K562 (cell line): ENCODE results near the gene CORO2A. TPM values are rescaled to one million over a fixed set of nuclear protein-coding genes. Genes with fewer than 3 reads are reported as not detected.

Source experiments
- ATAC-seq: fragments of 200-7000 bp; cut with Tn5 transposase; 3 replicates; pipeline ENCODE4 v1.9.1; 2020; ENCODE audit warnings: moderate library complexity
- BruUV-seq: library from RNA; stranded (reverse); fragments of 400-500 nt; replicated peaks from 2 replicates; lab custom pipeline; 2021; lab: Mats Ljungman, UMichigan
- CTCF ChIA-PET: fragments of 300-600 bp; formaldehyde crosslinking; extraction: SDS; loops from one replicate; lab custom pipeline; 2021; ENCODE audit warnings: low intra/inter-chr PET ratio; lab: Yijun Ruan, JAX
- POLR2A ChIA-PET: fragments of 300-600, 350-650 bp; sonication (Branson Sonifier 250); formaldehyde crosslinking; extraction: SDS; loops from one replicate; lab custom pipeline; 2021; ENCODE audit warnings: antibody characterized with exemption, inconsistent platforms; lab: Yijun Ruan, JAX
- DNase-seq, 4 experiments: peaks; one replicate each; pipeline versions ENCODE4 v3.0.0 to v3.0.0-alpha.2; 2011 to 2018; ENCODE audit warnings: low spot score in 3 of 4, mixed read lengths in 3 of 4; ENCODE audit errors: extremely low read depth in 1 of 4
- FAIRE-seq: peaks from 2 replicates; lab custom pipeline; 2011; peaks lifted over from hg19 to GRCh38; lab: Jason Lieb, UNC
- H2AFZ ChIP-seq: 2 replicates; pipeline ENCODE4 v1.6.0; 2011; ENCODE audit warnings: low read depth, low read length, control low read depth, inconsistent platforms
- H3K27ac ChIP-seq: fragments of 200-600 bp; 3 replicates; pipeline ENCODE4 v1.8.0; 2011; ENCODE audit warnings: low read depth, mild to moderate bottlenecking, control low read depth, inconsistent platforms, low read length, moderate library complexity, mixed read lengths; ENCODE audit errors: extremely low read depth
- H3K27me3 ChIP-seq, 2 experiments: fragments of 300-600 bp in 1 of 2; 2 replicates in 1 of 2; 3 replicates in 1 of 2; pipeline versions ENCODE4 v1.6.0 to v1.8.0; 2011; ENCODE audit warnings: inconsistent platforms in 2 of 2, low read length in 2 of 2, mild to moderate bottlenecking in 1 of 2, mixed read lengths in 1 of 2, moderate library complexity in 1 of 2; ENCODE audit not compliant: control insufficient read depth in 2 of 2, insufficient read depth in 2 of 2
- H3K36me3 ChIP-seq: fragments of 300-600 bp; 3 replicates; pipeline ENCODE4 v1.8.0; 2011; ENCODE audit warnings: mild to moderate bottlenecking, low read length, inconsistent platforms; ENCODE audit not compliant: control insufficient read depth, insufficient read depth
- H3K4me1 ChIP-seq, 2 experiments: fragments of 200-600 bp in 1 of 2; replicated peaks in 1 of 2; 2 replicates in 1 of 2; 3 replicates in 1 of 2; pipeline versions ENCODE4 v1.5.1 to v1.8.0; 2011; ENCODE audit warnings: inconsistent platforms in 2 of 2, low read length in 2 of 2, mild to moderate bottlenecking in 1 of 2, mixed read lengths in 1 of 2, moderate library complexity in 1 of 2; ENCODE audit not compliant: control insufficient read depth in 2 of 2, insufficient read depth in 2 of 2
- H3K4me2 ChIP-seq: 2 replicates; pipeline ENCODE4 v1.6.1; 2011; ENCODE audit warnings: low read length, control low read depth, inconsistent platforms, mixed read lengths; ENCODE audit not compliant: insufficient read depth
- H3K4me3 ChIP-seq: fragments of 200-600 bp; sonication (generic), shearing (Covaris generic); 2 replicates; pipeline ENCODE4 v1.5.1; 2016; ENCODE audit warnings: control low read depth, inconsistent platforms
- H3K79me2 ChIP-seq: fragments of 200-600 bp; 3 replicates; pipeline ENCODE4 v1.8.0; 2011; ENCODE audit warnings: low read length, inconsistent platforms; ENCODE audit not compliant: control insufficient read depth, insufficient read depth
- H3K9ac ChIP-seq, 2 experiments: 2 replicates each; pipeline versions ENCODE4 v1.6.0 to v1.6.1; 2011; ENCODE audit warnings: low read depth in 2 of 2, low read length in 2 of 2, control low read depth in 1 of 2, inconsistent platforms in 1 of 2, mild to moderate bottlenecking in 1 of 2, mixed read lengths in 1 of 2; ENCODE audit not compliant: insufficient read depth in 1 of 2
- H3K9me1 ChIP-seq: one replicate; pipeline ENCODE4 v1.6.0; 2011; ENCODE audit warnings: inconsistent platforms, mild to moderate bottlenecking, low read length, moderate library complexity; ENCODE audit not compliant: control insufficient read depth, insufficient read depth
- H3K9me3 ChIP-seq: replicated peaks from 2 replicates; pipeline ENCODE4 v1.5.1; 2011; ENCODE audit warnings: low read depth, low read length, inconsistent platforms; ENCODE audit not compliant: control insufficient read depth, insufficient read depth
- H4K20me1 ChIP-seq: replicated peaks from 2 replicates; pipeline ENCODE4 v1.6.1; 2011; ENCODE audit warnings: low read length, inconsistent platforms, mixed read lengths; ENCODE audit not compliant: control insufficient read depth, insufficient read depth
- ARID2 ChIP-seq: fragments of 450-650 bp; IDR thresholded peaks from 2 replicates; pipeline ENCODE4 v1.6.1; 2017; ENCODE audit warnings: antibody characterized with exemption, mild to moderate bottlenecking
- GABPA ChIP-seq: fragments of 200-800 bp; sonication (Bioruptor generic); conservative IDR thresholded peaks from 2 replicates; pipeline ENCODE4 v1.6.1; 2016; ENCODE audit warnings: low read depth, missing genetic modification characterization, missing compliant biosample characterization
- YY1 ChIP-seq, 3 experiments: IDR thresholded peaks; 2 replicates each; pipeline ENCODE4 v1.6.1; 2011; ENCODE audit warnings: low read length in 2 of 3, mild to moderate bottlenecking in 2 of 3, moderate library complexity in 2 of 3, borderline replicate concordance in 1 of 3, control low read depth in 1 of 3, low read depth in 1 of 3; ENCODE audit not compliant: insufficient read depth in 3 of 3, insufficient replicate concordance in 2 of 3, control insufficient read depth in 1 of 3, insufficient read length in 1 of 3; ENCODE audit errors: extremely low read depth in 1 of 3
- ZNF436 ChIP-seq: fragments of 250-450, 450-650 bp; sonication (Bioruptor Pico); formaldehyde crosslinking; IDR thresholded peaks from 2 replicates; pipeline ENCODE4 v1.7.0; 2020; ENCODE audit warnings: mild to moderate bottlenecking
- ZNF699 ChIP-seq: fragments of 250-450 bp; sonication (Bioruptor Pico); IDR thresholded peaks from 2 replicates; pipeline ENCODE4 v1.8.0; 2021; ENCODE audit warnings: mild to moderate bottlenecking, moderate library complexity; ENCODE audit not compliant: insufficient replicate concordance
- WGBS: fragments of 100-300 bp; shearing (Covaris generic); methylation state at CpG from one replicate; pipeline ENCODE4 v1.1.6; 2016; ENCODE audit warnings: low coverage, mixed read lengths; ENCODE audit not compliant: insufficient coverage; ENCODE audit errors: missing lambda C conversion rate; 5-methylcytosine and 5-hydroxymethylcytosine counted together
- in situ Hi-C: fragments of 300-500 bp; cut with MboI; formaldehyde crosslinking; loops from 4 replicates; pipeline ENCODE4 v1.15.0; 2018; ENCODE audit warnings: inconsistent platforms, mixed read lengths
- intact Hi-C: fragments of 100-400 bp; cut with micrococcal nuclease; formaldehyde crosslinking; loops from 2 replicates; pipeline ENCODE4 v1.14.2; 2022
- polyA plus RNA-seq, 8 experiments: library from polyadenylated mRNA; depleted of rRNA in 4 of 8; stranded (reverse) in 5 of 8; unstranded in 3 of 8; fragments of >200 nt; fragmentation: Nextera tagmentation in 2 of 8; fragmentation: Illumina TruSeq in 1 of 8; extraction: Ambion mirVana in 2 of 8; extraction: Trizol in 1 of 8; gene quantifications; 2 replicates each; pipeline versions ENCODE4 v1.2.1 to v1.2.3, GENCODE V29; 2011 to 2014; ENCODE audit warnings: inconsistent platforms in 1 of 8, missing spikeins in 1 of 8
- total RNA-seq, 7 experiments: library from RNA; depleted of rRNA in 6 of 7; stranded (reverse); fragments of >200 nt in 6 of 7; fragmentation: Illumina TruSeq in 2 of 7; extraction: Trizol in 2 of 7; gene quantifications; 2 replicates each; pipeline versions ENCODE4 v1.2.1 to v1.2.3, GENCODE V29; 2011 to 2021; ENCODE audit warnings: low replicate concordance in 1 of 7
- TF ChIP-seq, protein P1 (sequence below): sonication (generic); formaldehyde crosslinking; IDR thresholded peaks from 2 replicates; pipeline ENCODE4 v1.8.0; 2022; ENCODE audit warnings: mild to moderate bottlenecking, missing genetic modification reagents, borderline replicate concordance

Gene CORO2A
- total and polyA plus RNA-seq, 9 of the 15 experiments (the other 6 are each of a cell fraction or from before 2014, with no cell fraction given), result 9.5 to 26.6 (median 18.0) TPM

DNA sequence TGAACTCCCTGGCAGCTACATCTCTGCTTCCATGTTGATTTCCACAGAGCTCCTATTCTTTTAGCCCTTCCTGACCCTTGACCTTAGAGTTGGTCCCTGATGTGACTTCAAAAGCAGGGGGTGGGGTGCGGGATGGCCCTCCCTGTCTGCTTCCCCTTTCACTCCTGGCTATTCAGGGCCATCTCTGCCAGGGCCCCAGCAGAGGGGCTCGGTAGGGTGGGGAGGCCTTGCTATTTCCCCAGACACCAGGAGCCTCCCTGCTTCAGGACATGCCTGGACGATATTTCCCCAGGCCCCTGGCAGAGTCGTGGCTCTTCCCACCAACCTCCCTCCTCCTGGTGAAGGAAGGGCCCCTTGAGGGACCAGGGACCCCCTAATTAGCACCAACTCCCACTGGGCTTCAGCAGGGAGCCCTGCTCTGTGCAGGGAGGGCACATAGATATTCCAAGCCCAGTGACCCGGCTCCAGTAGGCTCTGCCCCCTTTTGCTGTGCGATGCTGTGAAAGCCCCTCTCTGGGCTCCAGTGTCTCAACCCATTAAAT, 17.3 kb downstream of the CORO2A start:
- intact Hi-C loops (no loop called here), in situ Hi-C loops (no loop called here)
- no peak overlapping the region for H2AFZ ChIP-seq
- CTCF ChIA-PET, result interaction anchor here (0.6 kb wide), 1 partner anchor 29 kb away, joined by 3 read pairs; no protein-coding TSS in a partner anchor
- H3K9ac ChIP-seq, result peak overlapping the region; percentile 28 to 78; a peak in 3 of 4 replicates
- H3K27ac ChIP-seq, result peak overlapping the region; percentile 62
- H3K27me3 ChIP-seq, result no peaks in the 10 kb centered on the region
- peaks cover 41 to 45% of the 10 kb centered on the region in 2 experiments; a peak in 4 of 5 replicates for H3K4me1 ChIP-seq
- H3K9me3 ChIP-seq, result no peaks in the 10 kb centered on the region
- H3K4me2 ChIP-seq, result no peak overlapping the region
- peaks cover 9% of the 10 kb centered on the region; the same call in 2 of the 3 replicates for H3K36me3 ChIP-seq
- DNase-seq (no peak), ATAC-seq (peak; percentile 53), FAIRE-seq (no peak)
- H3K4me3 ChIP-seq, result no peak overlapping the region
- H4K20me1 ChIP-seq, result no peaks in the 10 kb centered on the region; the same call in 1 of the 2 replicates
- no peaks in the 10 kb centered on the region for H3K9me1 ChIP-seq
- WGBS, result 41% methylated on average over 6 of the region's 6 CpGs
- BruUV-seq, result no TSS peak
- POLR2A ChIA-PET, result interaction anchor here (0.7 to 1.8 kb wide), 4 partner anchors 10 to 101 kb away, joined by 3 to 6 read pairs (median 3); partner anchors contain the start of gene TBC1D2
- peaks cover 72% of the 10 kb centered on the region for H3K79me2 ChIP-seq
- TF ChIP-seq ZNF436 (CRISPR knock-in tag) (no peak), ZNF699 (CRISPR knock-in tag) (no peak), YY1 (IDR thresholded peaks at IDR 0.05; ENCODE audit: borderline replicate concordance in 1 of 3, control insufficient read depth in 1 of 3, extremely low read depth in 1 of 3, insufficient read depth in 3 of 3, insufficient read length in 1 of 3, insufficient replicate concordance in 2 of 3, low read depth in 1 of 3, low read length in 2 of 3) (no peak), ARID2 (no peak), GABPA (0 out of 2 replicates have a peak, but pooled peaks have one; percentile 14)
- TF ChIP-seq, protein P1, sequence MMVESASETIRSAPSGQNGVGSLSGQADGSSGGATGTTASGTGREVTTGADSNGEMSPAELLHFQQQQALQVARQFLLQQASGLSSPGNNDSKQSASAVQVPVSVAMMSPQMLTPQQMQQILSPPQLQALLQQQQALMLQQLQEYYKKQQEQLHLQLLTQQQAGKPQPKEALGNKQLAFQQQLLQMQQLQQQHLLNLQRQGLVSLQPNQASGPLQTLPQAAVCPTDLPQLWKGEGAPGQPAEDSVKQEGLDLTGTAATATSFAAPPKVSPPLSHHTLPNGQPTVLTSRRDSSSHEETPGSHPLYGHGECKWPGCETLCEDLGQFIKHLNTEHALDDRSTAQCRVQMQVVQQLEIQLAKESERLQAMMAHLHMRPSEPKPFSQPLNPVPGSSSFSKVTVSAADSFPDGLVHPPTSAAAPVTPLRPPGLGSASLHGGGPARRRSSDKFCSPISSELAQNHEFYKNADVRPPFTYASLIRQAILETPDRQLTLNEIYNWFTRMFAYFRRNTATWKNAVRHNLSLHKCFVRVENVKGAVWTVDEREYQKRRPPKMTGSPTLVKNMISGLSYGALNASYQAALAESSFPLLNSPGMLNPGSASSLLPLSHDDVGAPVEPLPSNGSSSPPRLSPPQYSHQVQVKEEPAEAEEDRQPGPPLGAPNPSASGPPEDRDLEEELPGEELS (CRISPR knock-in tag), result no peak
